Measurements from ENCODE around the gene TRIM16. TPM values are rescaled to one million over a fixed set of nuclear protein-coding genes. Genes with fewer than 3 reads are reported as not detected.
"Not testable (repeated sequence)": the region's sequence is repeated elsewhere in the genome, so short reads cannot be mapped to it uniquely, and the experiment has no call there.

TRIM16 gene
- total and polyA plus RNA-seq, 2 experiments from 2014 or later: 6.4 to 47.6 TPM

DNA sequence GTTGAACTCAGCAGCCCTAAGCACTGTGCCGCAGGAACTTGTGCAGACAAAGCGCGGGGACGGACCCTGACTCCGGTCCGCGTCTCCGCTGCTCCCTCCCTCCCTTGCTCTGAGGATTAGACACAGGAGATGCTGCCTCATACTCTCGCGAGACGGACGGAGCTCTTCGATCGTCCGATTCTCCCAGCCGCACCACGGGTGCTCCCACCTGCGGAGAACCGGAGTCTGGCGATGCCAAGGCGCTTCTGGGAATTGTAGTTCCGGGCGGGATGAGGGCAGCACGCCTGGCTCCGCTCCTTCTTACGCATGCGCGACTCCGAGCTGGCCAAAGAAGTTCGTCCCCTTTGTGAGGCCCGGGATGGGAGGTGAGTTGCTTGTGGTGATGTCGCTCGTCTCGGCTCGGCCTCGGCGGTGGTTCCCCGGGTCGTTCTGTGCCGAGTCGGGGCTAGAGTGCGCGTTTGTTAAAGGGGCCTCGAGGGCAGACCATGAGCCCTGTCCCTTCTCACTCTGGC lies 15.4 kb upstream of the TRIM16 start, which contains the start of gene ZNF286A:
Gene ZNF286A, plus strand, starts transcription at position 340 of the 512 bp plus-strand sequence. CDS start 578 bp downstream, outside the sequence.
- not testable (repeated sequence) for H3K9me2 ChIP-seq (ENCODE audit: insufficient read depth); H2AFZ ChIP-seq; H3K27me3 ChIP-seq (ENCODE audit: insufficient read depth); H4K20me1 ChIP-seq (replicated peaks; ENCODE audit: insufficient read depth); H3K9me3 Mint-ChIP-seq; H3K36me3 ChIP-seq (ENCODE audit: insufficient read depth); H3K4me1 Mint-ChIP-seq; H3K27me3 Mint-ChIP-seq (ENCODE audit: insufficient read depth, low read depth, poor library complexity); H3F3A ChIP-seq (replicated peaks; ENCODE audit: low read depth); H3K79me2 ChIP-seq (replicated peaks; ENCODE audit: insufficient read depth); H3K4me1 ChIP-seq (ENCODE audit: insufficient read depth); H3K27ac ChIP-seq (ENCODE audit: low read depth)
- ATAC-seq: peak; percentile 96
- Histone ChIP-seq H3K4me2 (peak within 1 kb of the TSS; percentile 79), H3K4me3 (peak within 1 kb of the TSS; percentile 57)
- H3K27ac Mint-ChIP-seq: peak within 1 kb of the TSS; percentile 80
- peak; percentile 78 for TF ChIP-seq POLR2AphosphoS5 (IDR thresholded peaks at IDR 0.05; ENCODE audit: low read depth)
- TF ChIP-seq ETS1 (IDR thresholded peaks at IDR 0.05): peak; percentile 73
- peak; percentile 100 for DNase-seq (ENCODE audit: low spot score)
- H3K36me3 Mint-ChIP-seq (ENCODE audit: low read depth): peaks cover 32% of the 10 kb centered on the region
- peak within 1 kb of the TSS; percentile 86 for H3K4me3 Mint-ChIP-seq

DNA sequence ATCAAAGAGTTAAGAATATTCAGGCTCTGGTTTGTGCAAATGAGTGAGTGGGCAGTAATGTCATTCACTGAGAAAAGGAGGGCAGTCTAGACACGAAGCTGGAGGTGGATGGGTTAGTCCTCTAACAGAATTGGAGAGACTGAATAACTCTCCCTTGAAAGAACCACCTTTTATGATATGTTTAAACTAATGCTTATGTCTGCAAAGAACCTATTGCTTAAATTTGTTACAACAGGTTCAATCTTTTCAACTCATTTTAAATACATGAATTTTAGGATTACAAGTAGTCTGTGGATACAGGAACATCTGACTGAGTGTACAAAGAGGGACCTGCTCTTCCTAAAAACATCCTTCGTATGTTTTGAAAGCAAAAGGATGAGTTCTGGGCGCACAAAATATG lies 14.9 kb upstream of the TRIM16 start:
- H3K27ac ChIP-seq (ENCODE audit: low read depth); H3K4me1 ChIP-seq (ENCODE audit: insufficient read depth); H3K9me3 Mint-ChIP-seq; H3F3A ChIP-seq (replicated peaks; ENCODE audit: low read depth); H3K79me2 ChIP-seq (replicated peaks; ENCODE audit: insufficient read depth); H3K27ac Mint-ChIP-seq; H3K36me3 ChIP-seq (ENCODE audit: insufficient read depth); H4K20me1 ChIP-seq (replicated peaks; ENCODE audit: insufficient read depth); H3K4me1 Mint-ChIP-seq; H3K27me3 ChIP-seq (ENCODE audit: insufficient read depth); H3K27me3 Mint-ChIP-seq (ENCODE audit: insufficient read depth, low read depth, poor library complexity); H3K9me2 ChIP-seq (ENCODE audit: insufficient read depth); H2AFZ ChIP-seq; DNase-seq (ENCODE audit: low spot score): not testable (repeated sequence)
- peak overlapping the region; percentile 86 for H3K4me3 Mint-ChIP-seq
- 0 out of 3 replicates have a peak, but pooled peaks have one; percentile 2 for ATAC-seq
- Histone ChIP-seq H3K4me2 (peak overlapping the region; percentile 69), H3K4me3 (peak overlapping the region; percentile 52)
- peaks cover 29% of the 10 kb centered on the region for H3K36me3 Mint-ChIP-seq (ENCODE audit: low read depth)

DNA sequence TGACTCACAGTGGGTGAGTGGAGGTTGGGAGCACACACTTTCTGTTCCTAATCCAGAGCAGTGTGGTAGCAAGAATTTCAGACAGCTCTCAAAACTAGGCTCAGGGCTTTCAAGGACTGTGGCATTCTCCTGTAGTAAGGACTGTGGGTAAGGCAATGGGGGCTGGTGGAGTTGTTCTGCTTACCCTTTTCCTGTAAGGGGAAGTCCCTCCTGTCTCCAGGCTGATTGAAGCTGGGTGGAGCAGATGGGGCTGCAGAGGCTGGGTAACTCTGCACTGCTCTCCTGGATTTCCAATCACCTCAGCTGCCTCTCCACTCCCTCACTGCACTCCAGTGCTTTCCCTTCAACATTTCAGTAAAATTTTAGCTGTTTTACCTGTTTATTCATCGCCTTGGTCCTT lies 3.4 kb upstream of the TRIM16 start:
- H3K36me3 Mint-ChIP-seq (ENCODE audit: low read depth); H3K27ac ChIP-seq (ENCODE audit: low read depth); H3K4me3 Mint-ChIP-seq; H3K36me3 ChIP-seq (ENCODE audit: insufficient read depth); ATAC-seq; H3K27ac Mint-ChIP-seq; H3K27me3 ChIP-seq (ENCODE audit: insufficient read depth); H3K9me3 Mint-ChIP-seq; H4K20me1 ChIP-seq (replicated peaks; ENCODE audit: insufficient read depth); H3K27me3 Mint-ChIP-seq (ENCODE audit: insufficient read depth, low read depth, poor library complexity); H3K9me2 ChIP-seq (ENCODE audit: insufficient read depth); H3K4me3 ChIP-seq; H3F3A ChIP-seq (replicated peaks; ENCODE audit: low read depth); H2AFZ ChIP-seq; DNase-seq (ENCODE audit: low spot score); H3K79me2 ChIP-seq (replicated peaks; ENCODE audit: insufficient read depth); H3K4me2 ChIP-seq; H3K4me1 ChIP-seq (ENCODE audit: insufficient read depth): not testable (repeated sequence)
- H3K4me1 Mint-ChIP-seq: peaks cover 10% of the 10 kb centered on the region

GRCh38 chr17:15683135-15683534 lies 976 bp downstream of the TRIM16 start:
- H3K27ac Mint-ChIP-seq; ATAC-seq; DNase-seq (ENCODE audit: low spot score); H3K27me3 Mint-ChIP-seq (ENCODE audit: insufficient read depth, low read depth, poor library complexity); H3K36me3 ChIP-seq (ENCODE audit: insufficient read depth); H2AFZ ChIP-seq; H3K4me1 ChIP-seq (ENCODE audit: insufficient read depth); H3K27ac ChIP-seq (ENCODE audit: low read depth); H3F3A ChIP-seq (replicated peaks; ENCODE audit: low read depth); H3K9me3 Mint-ChIP-seq; H3K9me2 ChIP-seq (ENCODE audit: insufficient read depth); H3K27me3 ChIP-seq (ENCODE audit: insufficient read depth); H4K20me1 ChIP-seq (replicated peaks; ENCODE audit: insufficient read depth); H3K79me2 ChIP-seq (replicated peaks; ENCODE audit: insufficient read depth): not testable (repeated sequence)
- Histone ChIP-seq H3K4me3 (peak overlapping the region; percentile 82), H3K4me2 (peak overlapping the region; percentile 80)
- H3K4me3 Mint-ChIP-seq: peak overlapping the region; percentile 97
- H3K36me3 Mint-ChIP-seq (ENCODE audit: low read depth): peaks cover 17% of the 10 kb centered on the region
- peaks cover 10% of the 10 kb centered on the region for H3K4me1 Mint-ChIP-seq

DNA sequence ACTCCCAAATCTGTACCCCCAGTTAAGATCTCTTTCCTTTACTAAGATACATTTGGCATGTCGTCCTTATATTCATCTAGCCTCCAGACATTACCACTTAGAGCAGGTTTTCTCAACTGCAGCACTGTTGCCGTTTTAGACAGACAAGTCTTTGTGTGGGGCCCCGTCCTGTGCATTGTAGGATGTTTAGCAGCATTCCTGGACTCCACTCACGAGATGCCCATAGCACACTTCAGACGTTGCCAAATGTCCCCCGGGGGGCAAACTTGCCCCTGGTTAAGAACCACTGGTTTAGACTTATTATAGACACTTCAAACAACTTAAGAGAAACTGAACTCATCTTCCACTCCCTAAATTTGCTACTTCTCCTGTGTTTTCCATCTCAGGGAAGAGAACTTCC lies 8.1 kb downstream of the TRIM16 start:
- not testable (repeated sequence) for H2AFZ ChIP-seq; H3F3A ChIP-seq (replicated peaks; ENCODE audit: low read depth); H3K9me2 ChIP-seq (ENCODE audit: insufficient read depth); DNase-seq (ENCODE audit: low spot score); H3K27ac Mint-ChIP-seq; H3K4me2 ChIP-seq; H4K20me1 ChIP-seq (replicated peaks; ENCODE audit: insufficient read depth); H3K27ac ChIP-seq (ENCODE audit: low read depth); H3K79me2 ChIP-seq (replicated peaks; ENCODE audit: insufficient read depth); H3K27me3 Mint-ChIP-seq (ENCODE audit: insufficient read depth, low read depth, poor library complexity); ATAC-seq; H3K4me1 Mint-ChIP-seq; H3K36me3 ChIP-seq (ENCODE audit: insufficient read depth); H3K4me3 Mint-ChIP-seq; H3K27me3 ChIP-seq (ENCODE audit: insufficient read depth); H3K4me1 ChIP-seq (ENCODE audit: insufficient read depth); H3K4me3 ChIP-seq; H3K9me3 Mint-ChIP-seq
- peaks cover 50% of the 10 kb centered on the region for H3K36me3 Mint-ChIP-seq (ENCODE audit: low read depth)

- not testable (repeated sequence) for H3K4me2 ChIP-seq; DNase-seq (ENCODE audit: low spot score); H3K9me3 Mint-ChIP-seq; H3K27ac ChIP-seq (ENCODE audit: low read depth); H4K20me1 ChIP-seq (replicated peaks; ENCODE audit: insufficient read depth); H3K4me3 ChIP-seq; H2AFZ ChIP-seq; H3K36me3 ChIP-seq (ENCODE audit: insufficient read depth); H3K27me3 Mint-ChIP-seq (ENCODE audit: insufficient read depth, low read depth, poor library complexity); H3K9me2 ChIP-seq (ENCODE audit: insufficient read depth); H3F3A ChIP-seq (replicated peaks; ENCODE audit: low read depth); H3K4me1 ChIP-seq (ENCODE audit: insufficient read depth); H3K27me3 ChIP-seq (ENCODE audit: insufficient read depth); H3K79me2 ChIP-seq (replicated peaks; ENCODE audit: insufficient read depth); H3K27ac Mint-ChIP-seq; H3K4me3 Mint-ChIP-seq; H3K4me1 Mint-ChIP-seq; ATAC-seq
- peaks cover 43% of the 10 kb centered on the region for H3K36me3 Mint-ChIP-seq (ENCODE audit: low read depth)
Measured at GRCh38 chr17:15674640-15675039, 9.5 kb downstream of the TRIM16 start.

Measured in GM23338 (cell line).